ENCODE data around the gene GALM.

Gene GALM

DNA sequence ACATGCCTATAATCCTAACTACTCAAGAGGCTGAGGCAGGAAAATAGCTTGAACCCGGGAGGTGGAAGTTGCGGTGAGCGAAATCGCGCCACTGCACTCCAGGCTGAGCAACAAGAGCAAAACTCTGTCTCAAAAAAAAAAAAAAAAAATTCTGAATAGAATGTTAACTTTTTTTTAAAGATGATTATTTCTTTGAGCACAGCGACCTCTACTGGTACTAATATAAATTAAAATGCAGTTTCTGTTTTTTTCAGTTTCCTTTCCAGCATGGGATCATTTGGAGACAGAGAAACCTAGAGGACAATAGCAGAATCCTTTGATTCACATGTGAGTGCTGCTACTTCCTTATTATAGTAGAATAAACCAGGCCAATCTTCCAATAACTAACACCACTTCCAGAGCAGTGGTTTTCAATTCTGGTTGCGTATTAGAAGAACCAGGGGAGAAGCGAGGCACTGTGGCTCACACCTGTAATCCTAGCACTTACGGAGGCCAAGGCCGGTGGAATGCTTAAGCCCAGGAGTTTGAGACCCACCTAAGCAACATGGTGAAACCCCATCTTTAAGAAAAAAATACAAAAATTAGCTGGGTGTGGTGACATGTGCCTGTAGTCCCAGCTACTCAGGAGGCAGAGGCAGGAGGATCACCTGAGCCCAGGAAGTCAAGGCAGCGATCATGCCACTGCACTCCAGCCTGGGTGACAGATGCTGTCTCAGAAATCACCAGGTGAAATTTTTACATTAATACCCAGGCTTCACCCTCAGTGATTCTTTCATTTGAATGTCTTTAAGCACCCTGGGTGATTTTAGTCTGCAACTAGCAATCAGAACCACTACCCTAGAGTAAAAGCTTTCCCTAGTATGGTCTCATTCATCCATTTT lies 75.2 kb downstream of the GALM start:
- FAIRE-seq (no peak), DNase-seq (ENCODE audit: insufficient read length, low spot score) (peak; percentile 43)

GRCh38 chr2:38742797-38743559 lies 77.1 kb downstream of the GALM start:
- FAIRE-seq (no peak), DNase-seq (ENCODE audit: insufficient read length, low spot score) (no peak)
- TF ChIP-seq POLR2A (IDR thresholded peaks at IDR 0.05; ENCODE audit: low read depth, low read length), result no peak

More for the DNA sequence above, 75.2 kb downstream of the GALM start:
- no peak for TF ChIP-seq POLR2A (IDR thresholded peaks at IDR 0.05; ENCODE audit: low read depth, low read length)

DNA sequence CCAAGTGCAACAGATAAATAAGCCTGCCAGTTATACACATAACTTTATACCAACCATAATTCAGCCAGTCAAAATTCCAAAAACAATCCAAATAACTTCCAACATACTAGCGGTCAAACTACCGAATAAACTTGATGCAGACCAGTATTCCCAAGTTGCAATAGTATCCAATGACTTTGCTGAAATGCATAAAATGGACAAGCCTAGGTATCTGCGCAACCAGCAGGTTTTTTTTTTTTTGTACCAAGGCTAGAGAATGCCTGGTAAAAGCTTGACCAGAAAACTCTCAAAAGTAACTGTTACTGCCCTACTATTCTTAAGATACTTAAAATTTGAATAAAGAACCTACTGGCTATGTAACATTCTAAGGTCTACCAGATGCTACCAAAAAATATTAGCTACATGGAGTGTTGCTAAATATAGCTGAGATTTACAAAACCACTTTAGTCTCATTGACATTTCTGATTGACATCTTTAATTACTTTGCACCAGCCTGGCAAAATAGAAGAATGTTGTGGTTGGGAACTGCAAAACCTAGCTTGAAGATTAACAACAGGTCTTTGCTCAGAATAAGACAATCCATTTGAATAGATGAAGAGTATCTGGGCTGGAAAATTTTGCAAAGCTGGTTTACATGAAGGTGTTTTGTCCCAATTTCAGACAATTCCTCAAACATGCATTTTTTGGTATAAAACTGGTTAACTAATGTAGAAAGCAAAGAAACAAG lies 77.9 kb downstream of the GALM start:
- FAIRE-seq (no peak), DNase-seq (ENCODE audit: insufficient read length, low spot score) (no peak)
- no peak for TF ChIP-seq POLR2A (IDR thresholded peaks at IDR 0.05; ENCODE audit: low read depth, low read length)

DNA sequence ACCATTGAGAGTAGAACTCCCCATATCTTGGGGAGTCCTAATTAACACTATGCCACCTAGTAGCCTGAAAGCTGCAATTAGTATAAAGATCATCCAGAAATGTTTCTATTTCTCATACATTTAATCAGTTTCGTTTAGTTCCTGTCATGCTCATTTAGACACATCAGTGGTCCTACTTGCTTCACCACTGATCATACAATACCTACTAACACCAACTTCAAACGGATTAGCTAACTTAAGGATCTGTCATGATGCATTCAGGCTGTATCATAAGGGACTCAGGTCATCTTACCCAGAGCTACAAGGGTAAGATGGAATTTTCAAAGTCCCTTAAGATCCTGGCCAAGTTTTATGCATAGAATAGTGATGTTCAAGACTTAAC lies 78.5 kb downstream of the GALM start:
- TF ChIP-seq POLR2A (IDR thresholded peaks at IDR 0.05; ENCODE audit: low read depth, low read length), result no peak

DNA sequence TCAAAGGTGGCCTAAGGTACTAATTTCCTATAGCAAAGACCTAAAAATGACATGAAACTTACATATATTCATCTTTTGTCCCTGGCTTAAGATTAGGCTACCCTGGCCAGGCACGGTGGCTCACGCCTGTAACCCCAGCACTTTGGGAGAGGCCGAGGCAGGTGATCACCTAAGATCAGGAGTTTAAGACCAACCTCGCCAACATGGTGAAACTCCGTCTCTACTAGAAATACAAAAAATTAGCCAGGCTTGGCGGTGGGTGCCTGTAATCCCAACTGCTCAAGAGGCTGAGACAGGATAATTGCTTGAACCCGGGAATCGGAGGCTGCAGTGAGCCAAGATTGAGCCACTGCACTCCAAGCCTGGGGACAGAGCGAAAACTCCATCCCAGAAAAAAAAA lies 79.4 kb downstream of the GALM start:
- FAIRE-seq (no peak), DNase-seq (ENCODE audit: insufficient read length, low spot score) (no peak)
- no peak for TF ChIP-seq POLR2A (IDR thresholded peaks at IDR 0.05; ENCODE audit: low read depth, low read length)

More for the DNA sequence above, 78.5 kb downstream of the GALM start:
- DNase-seq (ENCODE audit: insufficient read length, low spot score), result no peak
- no peak for FAIRE-seq

- no peak for FAIRE-seq
These were observed 81.1 kb downstream of the GALM start for GRCh38 chr2:38747007-38747424.

DNA sequence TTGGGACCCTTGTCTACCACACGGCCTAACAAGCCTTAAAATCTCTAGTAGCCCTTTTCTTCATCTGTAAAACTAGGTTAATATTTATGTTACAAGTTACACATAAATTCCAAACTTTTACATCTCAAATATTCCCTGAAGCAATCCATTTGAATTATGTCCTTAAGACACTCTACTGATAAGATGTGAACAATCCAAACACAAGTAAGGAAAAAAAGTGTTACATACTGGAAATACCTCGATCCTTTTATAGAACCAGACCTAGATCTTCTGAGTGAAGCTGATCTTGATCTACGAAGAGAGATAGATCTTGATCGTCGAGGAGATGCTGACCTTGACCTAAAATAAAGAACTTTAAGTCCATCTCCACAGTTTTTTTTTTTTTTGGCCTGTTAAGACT lies 81.9 kb downstream of the GALM start:
- no peak for FAIRE-seq
- DNase-seq (ENCODE audit: insufficient read length, low spot score), result no peak
- TF ChIP-seq POLR2A (IDR thresholded peaks at IDR 0.05; ENCODE audit: low read depth, low read length), result no peak

More at GRCh38 chr2:38747007-38747424, 81.1 kb downstream of the GALM start:
- TF ChIP-seq POLR2A (IDR thresholded peaks at IDR 0.05; ENCODE audit: low read depth, low read length), result no peak
- DNase-seq (ENCODE audit: insufficient read length, low spot score), result no peak

DNA sequence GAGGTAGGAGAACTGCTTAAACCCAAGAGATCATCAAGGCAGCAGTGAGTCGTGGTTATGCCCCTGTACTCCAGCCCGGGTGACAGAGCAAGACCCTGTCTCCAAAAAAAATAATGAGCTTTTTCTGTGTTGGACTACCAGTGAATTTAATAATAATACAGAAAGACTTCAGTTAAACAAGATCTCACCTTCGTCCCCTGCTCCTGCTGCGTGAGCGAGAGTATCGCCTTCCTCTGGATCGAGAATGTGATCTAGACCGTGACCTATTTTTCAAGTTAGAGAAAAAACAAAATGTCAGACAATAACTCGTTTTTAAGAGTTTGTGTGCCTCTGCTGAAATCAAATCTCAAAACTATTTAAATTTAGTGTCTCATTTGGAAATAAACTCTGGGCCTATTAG lies 82.5 kb downstream of the GALM start:
- no peak for TF ChIP-seq POLR2A (IDR thresholded peaks at IDR 0.05; ENCODE audit: low read depth, low read length)
- FAIRE-seq, result no peak
- DNase-seq (ENCODE audit: insufficient read length, low spot score), result no peak

GRCh38 chr2:38748943-38749804 lies 83.3 kb downstream of the GALM start:
- DNase-seq (ENCODE audit: insufficient read length, low spot score), result no peak
- no peak for TF ChIP-seq POLR2A (IDR thresholded peaks at IDR 0.05; ENCODE audit: low read depth, low read length)
- FAIRE-seq, result no peak

DNA sequence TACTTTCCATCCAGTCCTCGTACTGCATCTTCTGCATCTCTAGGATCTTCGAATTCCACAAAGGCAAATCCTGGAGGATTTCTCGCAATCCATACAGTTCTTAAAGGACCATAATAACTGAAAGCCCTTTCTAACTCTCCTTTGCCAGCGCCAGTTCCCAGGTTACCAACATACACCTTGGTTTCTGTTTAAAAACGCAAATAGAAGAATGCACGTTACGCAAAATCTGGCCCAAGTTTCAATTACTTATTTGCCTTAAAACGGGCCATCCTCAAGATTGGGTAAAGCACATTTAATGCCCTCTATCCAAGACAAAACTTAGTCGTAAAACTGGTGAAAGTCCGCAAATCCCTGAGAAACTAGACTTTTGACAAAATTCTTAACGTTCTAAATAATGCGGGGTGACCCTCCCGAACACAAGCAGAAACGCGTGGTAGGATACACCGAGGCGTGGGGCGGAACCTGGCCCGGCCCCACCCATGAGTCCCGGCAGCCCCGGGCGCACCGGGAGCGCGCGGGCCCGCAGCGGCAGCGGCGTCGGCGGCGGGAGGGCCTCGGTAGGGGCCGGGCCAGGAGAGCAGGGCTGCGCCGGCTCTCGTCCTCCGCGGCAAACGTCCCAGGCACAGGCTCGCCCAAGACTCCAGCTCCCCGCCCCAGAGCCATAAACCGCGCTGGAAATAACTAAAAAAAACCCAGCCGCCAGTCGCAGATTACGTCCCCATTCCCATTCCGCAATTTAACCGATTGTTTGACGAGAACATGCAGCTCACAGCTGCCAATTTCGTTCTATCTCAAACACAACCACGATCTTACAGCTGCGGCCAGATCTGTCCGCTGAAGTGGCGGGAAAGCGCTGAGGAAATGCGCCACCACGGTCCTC lies 84.3 kb downstream of the GALM start:
- DNase-seq (ENCODE audit: insufficient read length, low spot score) (peak; percentile 26), FAIRE-seq (no peak)
- peak; percentile 61 for TF ChIP-seq POLR2A (IDR thresholded peaks at IDR 0.05; ENCODE audit: low read depth, low read length)

DNA sequence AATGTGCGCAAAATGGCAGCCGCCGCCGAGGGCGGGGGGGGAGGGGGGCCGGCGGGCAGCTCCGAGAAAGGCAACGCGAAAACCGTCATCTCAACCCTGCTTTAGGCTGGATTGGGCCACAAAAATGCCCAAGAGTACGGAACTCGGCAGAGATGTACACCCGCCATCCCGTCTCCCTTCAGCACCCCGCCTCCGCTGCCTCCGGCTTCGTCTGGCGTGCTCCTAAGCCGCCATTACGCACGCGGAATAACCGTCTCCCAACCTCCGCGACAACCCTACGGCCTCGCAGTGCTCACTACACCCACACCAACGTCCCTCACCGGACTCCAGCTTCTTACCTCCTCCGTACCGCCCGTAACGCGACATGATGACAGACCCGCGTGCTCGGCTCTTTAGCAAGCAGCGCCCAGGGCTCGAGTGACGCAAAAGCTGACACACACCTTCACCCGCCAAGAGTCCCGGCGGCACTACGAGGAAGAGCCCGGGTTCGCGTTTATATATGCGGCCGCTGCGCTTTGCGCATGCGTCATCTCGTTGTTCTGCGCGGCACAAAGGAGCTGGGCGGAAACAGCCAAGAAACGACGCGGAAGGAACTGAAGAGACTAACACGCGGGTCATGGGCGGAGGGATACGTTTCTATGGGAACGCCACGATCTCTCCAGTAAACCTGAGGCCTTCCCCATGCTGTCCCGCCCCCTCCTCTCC lies 85.1 kb downstream of the GALM start, which contains the start of gene SRSF7:
SRSF7 (minus strand) TSS at position 471 of the 705 bp plus-strand sequence; CDS start at position 366, 105 bp downstream.
- FAIRE-seq, result peak; percentile 93
- TF ChIP-seq POLR2A (IDR thresholded peaks at IDR 0.05; ENCODE audit: low read depth, low read length), result peak; percentile 100
- DNase-seq (ENCODE audit: insufficient read length, low spot score), result peak; percentile 97
